ENCODE measurements around the gene HAGHL. TPM values are rescaled to one million over a fixed set of nuclear protein-coding genes. Genes with fewer than 3 reads are reported as not detected.

Gene HAGHL
- polyA plus RNA-seq, 1 donor (not counting 4 experiments of a cell fraction or from before 2014, with no cell fraction given), result 8.0 TPM

DNA sequence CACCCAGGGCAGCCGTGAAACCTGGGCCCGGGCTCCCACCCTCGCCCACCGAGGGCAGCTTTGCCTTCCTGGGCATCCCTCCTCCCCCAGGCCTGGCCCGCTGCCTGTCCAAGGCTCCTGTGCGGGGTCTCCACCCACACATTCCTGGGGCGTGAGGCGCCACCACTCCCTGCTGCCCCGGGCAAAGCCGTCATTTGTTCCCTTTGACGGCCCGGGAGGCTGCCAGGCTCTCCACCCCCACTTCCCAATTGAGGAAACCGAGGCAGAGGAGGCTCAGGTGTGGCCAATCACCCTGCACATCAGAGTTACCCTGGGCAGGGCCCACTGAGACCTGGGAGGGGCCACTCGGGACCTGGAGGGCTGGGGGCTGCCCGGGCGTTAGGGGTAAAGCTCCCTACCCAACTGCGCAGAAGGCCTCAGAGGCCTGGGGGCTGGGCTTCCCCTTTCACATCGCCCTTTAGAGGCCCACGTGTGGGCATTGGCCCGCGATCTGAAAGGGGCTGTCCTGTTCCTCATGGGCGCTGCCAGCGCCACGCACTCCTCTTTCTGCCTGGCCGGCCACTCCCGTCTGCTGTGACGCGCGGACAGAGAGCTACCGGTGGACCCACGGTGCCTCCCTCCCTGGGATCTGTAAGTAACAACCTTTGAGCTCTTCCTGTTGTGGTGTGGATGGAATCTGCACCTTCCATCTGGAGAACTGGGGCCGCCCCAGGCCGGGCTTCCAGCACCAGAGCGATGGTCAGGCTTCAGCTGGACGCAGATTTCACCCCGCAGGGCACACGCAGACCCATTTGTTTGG is 33.8 kb downstream of the HAGHL start, which contains the start of gene MSLN:
Gene MSLN, plus strand, starts transcription at position 190 of the 799 bp plus-strand sequence. CDS start 1,947 bp downstream, outside the sequence.
- TF ChIP-seq EZH2 (IDR thresholded peaks at IDR 0.05; ENCODE audit: low read length), result no peak
- TF ChIP-seq, protein P1, sequence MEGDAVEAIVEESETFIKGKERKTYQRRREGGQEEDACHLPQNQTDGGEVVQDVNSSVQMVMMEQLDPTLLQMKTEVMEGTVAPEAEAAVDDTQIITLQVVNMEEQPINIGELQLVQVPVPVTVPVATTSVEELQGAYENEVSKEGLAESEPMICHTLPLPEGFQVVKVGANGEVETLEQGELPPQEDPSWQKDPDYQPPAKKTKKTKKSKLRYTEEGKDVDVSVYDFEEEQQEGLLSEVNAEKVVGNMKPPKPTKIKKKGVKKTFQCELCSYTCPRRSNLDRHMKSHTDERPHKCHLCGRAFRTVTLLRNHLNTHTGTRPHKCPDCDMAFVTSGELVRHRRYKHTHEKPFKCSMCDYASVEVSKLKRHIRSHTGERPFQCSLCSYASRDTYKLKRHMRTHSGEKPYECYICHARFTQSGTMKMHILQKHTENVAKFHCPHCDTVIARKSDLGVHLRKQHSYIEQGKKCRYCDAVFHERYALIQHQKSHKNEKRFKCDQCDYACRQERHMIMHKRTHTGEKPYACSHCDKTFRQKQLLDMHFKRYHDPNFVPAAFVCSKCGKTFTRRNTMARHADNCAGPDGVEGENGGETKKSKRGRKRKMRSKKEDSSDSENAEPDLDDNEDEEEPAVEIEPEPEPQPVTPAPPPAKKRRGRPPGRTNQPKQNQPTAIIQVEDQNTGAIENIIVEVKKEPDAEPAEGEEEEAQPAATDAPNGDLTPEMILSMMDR (optimal IDR thresholded peaks at IDR 0.05 in 1 of 3, IDR thresholded peaks at IDR 0.05 in 1 of 3, conservative IDR thresholded peaks at IDR 0.05 in 1 of 3; ENCODE audit: extremely low read depth in 1 of 3, insufficient read depth in 2 of 3, low read length in 3 of 3), result no peak
- Histone ChIP-seq H3K36me3 (ENCODE audit: control insufficient read depth in 2 of 2, extremely low read depth in 1 of 2, insufficient read depth in 2 of 2, low read length in 2 of 2) (no peaks in the 10 kb centered on the region), H3K9me1 (ENCODE audit: control insufficient read depth, extremely low read depth, insufficient read depth, low read length) (no peaks in the 10 kb centered on the region), H4K20me1 (ENCODE audit: control insufficient read depth, extremely low read depth, insufficient read depth, low read length) (no peaks in the 10 kb centered on the region), H3K79me2 (ENCODE audit: control insufficient read depth, insufficient read depth, low read length) (no peaks in the 10 kb centered on the region), H3K9ac (ENCODE audit: control insufficient read depth, extremely low read depth, insufficient read depth, low read length) (peak within 1 kb of the TSS; percentile 63), H3K4me1 (ENCODE audit: control insufficient read depth, extremely low read depth, insufficient read depth, low read length) (peaks cover 34% of the 10 kb centered on the region), H2AFZ (ENCODE audit: control insufficient read depth, low read length) (peak within 1 kb of the TSS; percentile 33), H3K9me3 (ENCODE audit: control insufficient read depth, low read depth, low read length) (no peaks in the 10 kb centered on the region), H3K27me3 (ENCODE audit: control insufficient read depth, extremely low read depth, insufficient read depth, low read length) (no peaks in the 10 kb centered on the region), H3K4me2 (ENCODE audit: control insufficient read depth, extremely low read depth, insufficient read depth, low read depth, low read length) (peak within 1 kb of the TSS; percentile 50), H3K27ac (ENCODE audit: control insufficient read depth, insufficient read depth, low read length) (peak within 1 kb of the TSS; percentile 74), H3K4me3 (ENCODE audit: control insufficient read depth in 2 of 3, extremely low read depth in 1 of 3, insufficient read depth in 2 of 3, low read depth in 1 of 3, low read length in 3 of 3) (peak within 1 kb of the TSS in 1 of 3 experiments; percentile 6)
- dilution Hi-C loops (cut with MboI; ENCODE audit: extremely low pct_ligation_motif_present, low sequenced_read_pairs), result no loop called here
- peak; percentile 81 for FAIRE-seq
- no peak for DNase-seq (ENCODE audit: low read depth, low spot score)

DNA sequence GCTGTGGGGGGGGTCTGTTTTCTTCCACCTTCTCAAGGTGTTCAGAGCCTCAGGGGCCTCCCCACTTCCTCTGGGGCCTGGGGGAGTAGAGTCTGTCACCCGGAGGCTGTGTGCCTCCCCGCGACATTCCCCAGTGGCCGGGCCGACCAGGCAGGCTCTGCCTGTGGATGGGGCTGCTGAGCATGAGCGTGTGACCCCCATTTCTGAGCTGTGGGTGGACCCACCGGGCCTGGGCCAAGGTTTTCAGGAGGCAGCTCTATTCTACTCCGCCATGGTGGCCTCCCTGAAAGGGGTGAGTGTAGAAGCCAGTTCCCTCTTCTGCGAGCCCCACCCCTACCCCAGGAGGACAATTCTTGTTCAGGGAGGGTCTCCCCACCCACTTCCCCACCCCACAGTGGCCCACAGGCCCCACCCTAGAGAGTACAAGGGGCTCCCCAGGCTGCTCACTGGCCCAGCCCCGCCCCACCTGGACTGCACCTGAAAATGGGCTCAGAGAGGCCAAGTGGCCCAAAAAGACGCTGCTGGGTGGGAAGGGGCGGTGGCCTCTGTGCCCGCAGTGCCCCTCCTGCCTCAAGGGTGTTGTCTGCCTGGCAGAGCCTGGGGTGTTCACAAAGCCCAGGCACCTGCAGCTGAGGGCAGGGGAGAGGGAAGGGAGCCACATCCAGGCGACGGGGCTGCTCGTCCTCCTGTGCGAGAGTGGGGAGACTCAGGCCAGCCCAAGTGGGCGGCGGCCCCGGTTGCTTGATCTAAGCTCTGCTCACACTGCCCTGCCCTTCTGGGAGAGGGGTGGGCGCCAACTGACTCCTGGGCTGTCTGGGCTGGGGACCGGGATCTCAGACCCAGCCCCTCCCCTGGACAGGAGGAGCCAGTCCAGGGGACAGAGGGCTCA is 35.0 kb downstream of the HAGHL start:
- no peaks in the 10 kb centered on the region for H3K9me3 ChIP-seq (ENCODE audit: control insufficient read depth, low read depth, low read length)
- H4K20me1 ChIP-seq (ENCODE audit: control insufficient read depth, extremely low read depth, insufficient read depth, low read length), result no peaks in the 10 kb centered on the region
- peak overlapping the region in 1 of 3 experiments; percentile 6 for H3K4me3 ChIP-seq (ENCODE audit: control insufficient read depth in 2 of 3, extremely low read depth in 1 of 3, insufficient read depth in 2 of 3, low read depth in 1 of 3, low read length in 3 of 3)
- peaks cover 3% of the 10 kb centered on the region for H3K27me3 ChIP-seq (ENCODE audit: control insufficient read depth, extremely low read depth, insufficient read depth, low read length)
- H3K4me1 ChIP-seq (ENCODE audit: control insufficient read depth, extremely low read depth, insufficient read depth, low read length), result peaks cover 34% of the 10 kb centered on the region
- FAIRE-seq (no peak), DNase-seq (ENCODE audit: low read depth, low spot score) (no peak)
- no peaks in the 10 kb centered on the region for H3K79me2 ChIP-seq (ENCODE audit: control insufficient read depth, insufficient read depth, low read length)
- H2AFZ ChIP-seq (ENCODE audit: control insufficient read depth, low read length), result no peak overlapping the region
- H3K36me3 ChIP-seq (ENCODE audit: control insufficient read depth in 2 of 2, extremely low read depth in 1 of 2, insufficient read depth in 2 of 2, low read length in 2 of 2), result no peaks in the 10 kb centered on the region
- H3K27ac ChIP-seq (ENCODE audit: control insufficient read depth, insufficient read depth, low read length), result no peak overlapping the region
- dilution Hi-C loops (cut with MboI; ENCODE audit: extremely low pct_ligation_motif_present, low sequenced_read_pairs), result no loop called here
- TF ChIP-seq EZH2 (IDR thresholded peaks at IDR 0.05; ENCODE audit: low read length), result no peak
- TF ChIP-seq, protein P1 (optimal IDR thresholded peaks at IDR 0.05 in 1 of 3, IDR thresholded peaks at IDR 0.05 in 1 of 3, conservative IDR thresholded peaks at IDR 0.05 in 1 of 3; ENCODE audit: extremely low read depth in 1 of 3, insufficient read depth in 2 of 3, low read length in 3 of 3), result peak in 1 of 3 experiments; percentile 9
- no peaks in the 10 kb centered on the region for H3K9me1 ChIP-seq (ENCODE audit: control insufficient read depth, extremely low read depth, insufficient read depth, low read length)
- peak overlapping the region; percentile 63 for H3K9ac ChIP-seq (ENCODE audit: control insufficient read depth, extremely low read depth, insufficient read depth, low read length)
- H3K4me2 ChIP-seq (ENCODE audit: control insufficient read depth, extremely low read depth, insufficient read depth, low read depth, low read length), result no peak overlapping the region

Measured in keratinocyte (primary cell).